HG02870 (cell line): ENCODE results near the gene RASGEF1C.
"Not testable (repeated sequence)": the region's sequence is repeated elsewhere in the genome, so short reads cannot be mapped to it uniquely, and the experiment has no call there.

Experiments used
- ATAC-seq: cut with Tn5 transposase; IDR thresholded peaks from one replicate; pipeline ENCODE4 v1.9.1; 2021; ENCODE audit warnings: mild to moderate bottlenecking, moderate library complexity; ENCODE audit not compliant: unreplicated experiment

The RASGEF1C gene

DNA sequence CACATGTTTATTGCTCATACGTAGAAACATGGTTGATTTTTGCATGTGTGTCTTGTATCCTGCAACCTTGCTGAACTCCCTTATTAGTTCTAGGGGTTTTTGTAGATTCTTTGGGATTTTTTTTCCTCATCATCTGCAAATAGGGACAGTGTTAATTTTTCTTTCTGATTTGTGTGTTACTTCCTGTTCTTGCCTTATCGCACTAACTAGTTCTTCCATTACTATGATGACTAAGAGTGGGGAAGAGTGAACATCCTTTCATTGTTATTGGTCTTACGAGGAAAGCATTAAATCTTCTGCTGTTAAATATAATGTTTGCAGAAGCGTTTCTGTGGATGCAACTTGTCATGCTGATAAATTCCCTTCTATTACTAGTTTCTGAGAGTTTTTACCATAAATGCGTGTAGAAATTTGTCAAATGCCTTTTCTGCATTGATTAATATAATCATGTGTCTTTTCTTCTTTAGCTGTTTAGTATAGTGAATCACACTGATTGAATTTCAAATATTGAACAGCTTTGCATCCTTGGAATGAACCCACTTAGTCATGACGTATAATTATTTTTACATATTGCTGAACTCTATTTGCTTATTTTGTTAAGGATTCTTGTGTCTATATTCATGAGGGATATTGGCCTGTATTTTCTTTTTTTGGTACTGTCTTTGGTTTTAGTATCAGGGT, 105.4 kb downstream of the RASGEF1C start:
- ATAC-seq: no peak

DNA sequence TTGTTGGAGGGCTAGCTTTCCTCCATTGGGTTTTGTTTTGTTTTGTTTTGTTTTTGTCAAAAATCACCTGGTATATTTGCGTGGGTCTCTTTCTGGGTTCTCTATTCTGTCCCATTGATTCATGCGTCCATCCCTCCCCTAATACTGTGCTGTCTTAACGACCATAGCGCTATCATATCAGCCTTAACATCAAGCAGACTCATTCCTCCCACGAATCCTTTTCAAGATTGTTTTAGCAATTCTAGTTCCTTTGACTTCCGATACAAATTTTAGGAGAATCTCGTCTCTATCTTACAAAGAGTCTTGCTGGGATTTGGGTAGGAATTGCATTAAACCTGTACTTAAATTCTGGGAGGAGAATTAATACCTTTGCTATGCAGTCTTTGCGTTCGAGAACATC, 106.4 kb downstream of the RASGEF1C start:
- no peak for ATAC-seq

DNA sequence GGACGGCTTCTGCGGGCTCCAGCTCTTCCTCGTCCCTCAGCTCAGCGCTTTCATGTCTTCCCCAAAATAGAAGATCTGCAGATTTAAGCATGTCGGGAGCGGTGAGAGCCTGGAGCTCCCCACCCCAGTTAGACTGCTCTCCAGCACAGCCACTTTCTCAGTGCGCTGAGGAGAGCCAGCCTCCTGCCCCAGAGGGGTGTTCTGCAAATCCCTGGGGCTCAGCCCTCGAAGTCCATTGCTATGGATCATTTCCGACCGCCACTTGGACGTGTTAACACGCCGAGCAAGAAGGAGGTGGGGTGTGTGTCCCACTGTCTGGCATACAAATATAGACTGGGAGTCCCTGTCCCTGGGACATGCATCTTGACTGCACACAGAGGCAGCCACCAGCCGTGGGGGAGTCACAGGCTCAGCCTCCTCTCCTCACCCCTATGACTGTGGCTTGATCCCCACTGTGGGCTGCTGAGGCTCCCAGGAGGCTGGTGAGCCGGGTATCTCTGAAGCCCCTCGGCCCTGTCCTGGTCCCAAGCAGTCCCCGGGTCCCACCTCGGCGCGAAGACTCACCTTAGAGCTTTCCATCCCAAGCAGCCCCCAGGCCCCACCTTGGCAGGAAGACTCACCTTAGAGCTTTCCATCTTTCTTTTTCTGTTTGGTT, 107.4 kb downstream of the RASGEF1C start:
- no peak for ATAC-seq

DNA sequence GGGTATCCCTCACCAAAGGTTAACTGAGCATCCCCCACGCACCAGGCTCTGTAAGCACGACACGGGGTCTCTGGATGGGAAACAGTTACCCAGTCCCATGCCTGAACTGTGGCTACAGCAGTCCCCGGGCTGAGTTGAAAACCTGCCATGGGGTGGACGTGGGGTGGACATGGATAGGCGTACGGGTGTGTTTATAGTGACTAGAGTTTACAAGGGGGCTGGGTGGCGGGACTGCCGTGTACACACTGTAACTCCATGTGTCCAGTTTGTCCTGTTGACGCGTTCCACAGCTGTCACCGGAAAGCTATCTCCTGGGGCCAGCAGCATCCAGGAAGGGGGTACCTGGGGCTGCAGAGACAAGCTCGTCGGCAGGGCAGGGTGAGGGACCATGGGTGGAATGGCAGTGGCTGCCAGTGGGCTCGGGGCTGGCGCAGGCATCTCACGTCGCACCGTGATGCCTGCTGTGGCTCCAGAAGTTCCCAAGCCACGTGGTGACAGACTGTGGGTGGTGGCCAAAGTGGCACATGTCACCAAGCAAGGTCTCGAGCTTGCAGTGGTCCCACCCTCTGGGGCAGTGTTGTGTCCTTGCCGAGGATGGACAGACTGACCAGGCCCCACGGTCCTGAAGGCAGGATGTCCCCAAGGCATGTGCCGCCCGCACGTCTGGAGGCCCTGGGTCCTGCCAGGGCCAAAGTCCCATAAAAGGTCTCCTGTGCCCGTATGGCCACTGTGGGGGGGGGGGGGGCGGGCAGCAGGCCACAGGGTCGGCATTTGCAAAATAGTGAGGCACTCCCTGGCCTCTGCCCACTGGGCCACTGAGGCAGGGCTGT, 108.2 kb downstream of the RASGEF1C start:
- no peak for ATAC-seq

DNA sequence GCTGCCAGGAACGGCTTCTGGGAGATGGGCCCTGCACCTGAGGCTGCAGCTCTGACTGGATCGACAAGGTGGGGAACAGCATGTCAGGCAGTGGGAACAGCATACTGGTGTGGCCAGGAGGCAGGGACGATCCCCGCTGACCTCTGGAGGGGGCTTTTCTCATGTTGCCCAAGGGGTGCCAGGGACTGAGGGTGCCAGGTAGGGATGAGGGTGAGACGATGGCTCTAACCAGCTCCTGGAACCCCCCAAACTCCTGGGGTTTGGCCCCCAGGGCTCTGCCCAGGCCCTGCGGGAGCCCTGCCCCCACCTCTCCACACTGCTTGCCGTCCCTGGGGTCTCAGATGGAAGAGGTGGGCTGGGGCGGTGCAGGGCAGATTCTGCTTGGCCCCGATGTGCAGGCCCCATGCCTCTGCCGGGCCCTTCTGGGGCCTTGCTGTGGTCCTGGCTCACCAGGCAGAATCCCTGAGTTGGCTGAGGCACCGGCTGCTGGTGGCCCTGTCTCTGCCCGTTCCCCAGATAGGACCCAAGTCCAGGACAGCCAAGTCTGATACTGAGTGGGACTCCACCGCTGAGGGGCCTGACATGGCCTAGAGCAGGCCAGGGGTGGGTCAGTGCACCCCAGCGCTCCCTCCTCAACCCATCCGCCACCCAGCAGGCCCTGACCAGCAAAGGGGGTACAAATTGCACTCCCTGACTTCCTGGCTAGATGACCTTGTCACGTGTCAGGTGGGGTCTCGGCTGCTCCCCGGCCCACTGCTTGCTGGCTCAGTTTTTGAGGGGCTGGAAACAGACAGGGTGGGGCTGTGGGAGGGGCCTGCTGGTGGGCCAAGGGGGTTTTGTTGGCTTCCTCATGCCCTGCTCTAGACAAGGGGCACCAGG, 109.0 kb downstream of the RASGEF1C start:
- ATAC-seq: no peak

DNA sequence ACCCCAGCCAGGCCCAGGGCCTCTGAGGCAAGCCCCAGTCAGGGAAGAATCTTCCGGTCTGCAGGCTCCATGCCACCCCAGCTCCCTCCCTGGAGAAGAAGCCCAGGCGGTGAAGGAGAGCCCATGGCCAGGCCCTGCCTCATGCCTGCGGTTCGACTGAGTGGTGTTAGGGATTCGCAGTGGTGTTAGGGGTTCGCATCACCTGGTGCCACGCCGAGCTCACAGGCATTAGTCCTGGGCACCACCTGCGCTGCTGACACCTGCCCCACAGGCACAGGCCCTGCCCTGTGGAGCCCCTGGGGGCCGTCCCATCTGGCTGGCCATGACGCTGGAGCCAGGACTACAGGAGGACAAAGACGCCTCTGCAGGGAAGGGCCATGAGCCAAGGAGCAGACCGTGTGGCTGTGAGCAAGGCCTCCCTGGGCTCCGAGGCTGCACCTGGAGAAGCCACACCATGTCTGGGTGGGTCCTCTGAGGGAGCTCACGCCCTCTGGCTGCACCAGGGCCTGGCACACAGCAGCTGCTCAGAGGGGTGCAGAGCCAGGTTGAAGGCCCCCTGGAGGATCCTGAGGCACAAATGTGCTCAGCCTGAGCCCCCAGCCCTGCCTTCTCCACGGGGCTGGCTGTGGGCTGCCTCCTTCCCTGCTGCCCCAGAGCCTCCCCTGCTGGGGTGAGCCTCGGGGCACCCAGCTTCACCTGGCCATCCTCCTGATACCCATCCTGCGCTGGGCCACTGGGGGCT, 109.8 kb downstream of the RASGEF1C start:
- ATAC-seq: no peak

DNA sequence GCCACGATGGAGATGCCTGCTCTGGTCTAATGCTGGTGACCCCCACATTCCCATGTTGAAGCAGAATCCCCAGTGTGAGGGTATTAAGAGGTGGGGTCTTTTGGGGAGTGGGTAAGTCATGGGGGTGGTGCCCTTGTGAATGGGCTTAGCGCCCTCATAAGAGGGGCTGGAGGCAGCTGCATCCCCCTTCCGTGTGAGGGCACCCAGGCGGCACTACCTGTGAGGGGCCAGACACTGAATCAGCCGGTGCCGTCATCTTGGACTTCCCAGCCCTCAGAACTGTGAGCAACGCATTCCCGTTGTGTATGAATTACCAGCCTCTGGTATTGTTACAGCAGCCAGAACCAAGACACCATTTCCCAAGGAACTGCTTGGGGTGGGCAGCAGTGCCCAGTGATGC, 110.5 kb downstream of the RASGEF1C start:
- ATAC-seq: no peak

DNA sequence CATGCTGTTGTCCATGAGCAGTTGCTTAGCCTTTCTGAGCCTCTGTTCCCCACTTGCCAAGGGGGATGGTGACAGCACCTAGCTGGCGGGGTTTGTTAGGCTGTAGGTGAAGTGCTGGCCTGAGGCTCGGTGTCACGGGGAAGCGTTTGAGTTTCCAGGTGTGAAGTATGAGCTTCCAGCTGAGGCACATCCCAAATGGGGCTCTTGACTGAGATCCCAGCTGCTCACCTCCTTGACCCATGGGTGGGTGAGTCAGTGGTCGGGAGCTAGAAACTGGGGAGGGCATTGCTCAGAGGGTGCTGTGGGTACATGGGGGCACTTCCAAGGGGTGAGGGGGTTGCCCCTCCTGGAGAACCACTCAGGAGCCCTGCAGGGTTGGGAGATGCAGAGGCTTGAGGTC, 111.1 kb downstream of the RASGEF1C start:
- no peak for ATAC-seq

DNA sequence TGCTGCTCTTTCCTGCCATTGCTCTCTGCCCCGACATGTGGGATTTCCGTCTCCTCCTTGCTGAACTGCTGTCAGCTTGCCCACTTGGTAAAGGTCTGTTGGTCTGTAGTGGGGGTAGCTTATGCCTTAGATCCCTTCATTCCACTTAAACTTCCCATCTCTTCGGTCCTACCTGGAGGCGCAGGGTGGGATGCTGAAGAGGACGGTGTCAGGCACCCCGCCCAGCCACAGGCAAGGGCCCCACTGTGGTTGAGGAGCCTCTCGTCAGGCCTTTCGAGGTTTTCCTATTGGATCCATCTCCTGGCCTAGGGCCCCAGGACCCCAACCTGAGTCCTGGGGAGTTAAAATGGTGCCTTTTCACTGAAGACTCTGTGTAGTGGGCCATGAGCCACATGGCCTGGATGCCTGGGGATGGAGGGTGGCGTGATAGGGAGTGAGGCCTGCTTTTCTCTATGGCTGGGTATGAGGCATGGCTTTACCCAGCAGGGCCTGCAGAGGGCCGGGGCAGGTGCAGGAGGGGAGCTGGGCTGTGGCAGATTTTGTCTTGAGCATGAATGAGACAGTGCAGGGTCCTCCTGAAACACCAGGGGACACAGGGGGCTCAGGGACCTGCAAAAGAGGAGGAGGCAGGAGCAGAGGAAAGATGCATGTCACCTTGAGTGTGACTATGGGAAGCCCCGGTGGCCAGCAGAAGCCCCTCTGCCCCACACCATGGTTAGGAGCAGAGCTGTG, 111.7 kb downstream of the RASGEF1C start:
- ATAC-seq: no peak

DNA sequence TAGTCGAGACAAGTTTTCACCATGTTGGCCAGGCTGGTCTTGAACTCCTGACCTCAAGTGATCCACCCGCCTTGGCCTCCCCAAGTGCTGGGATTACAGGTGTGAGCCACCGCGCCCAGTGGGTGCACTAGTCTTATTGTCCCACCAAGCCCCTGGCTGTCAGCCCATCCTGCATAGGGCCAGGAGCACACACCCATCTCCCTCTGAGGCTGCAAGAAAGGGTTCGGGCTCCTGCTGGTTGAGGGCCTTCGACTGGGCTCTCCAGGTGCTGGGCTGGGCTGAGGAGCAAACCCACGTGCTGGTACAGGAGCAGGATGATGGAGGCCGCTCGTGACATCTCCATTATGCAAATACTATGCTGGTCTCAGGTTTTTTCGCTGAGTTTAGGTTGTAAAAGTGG, 112.4 kb downstream of the RASGEF1C start:
- no peak for ATAC-seq

DNA sequence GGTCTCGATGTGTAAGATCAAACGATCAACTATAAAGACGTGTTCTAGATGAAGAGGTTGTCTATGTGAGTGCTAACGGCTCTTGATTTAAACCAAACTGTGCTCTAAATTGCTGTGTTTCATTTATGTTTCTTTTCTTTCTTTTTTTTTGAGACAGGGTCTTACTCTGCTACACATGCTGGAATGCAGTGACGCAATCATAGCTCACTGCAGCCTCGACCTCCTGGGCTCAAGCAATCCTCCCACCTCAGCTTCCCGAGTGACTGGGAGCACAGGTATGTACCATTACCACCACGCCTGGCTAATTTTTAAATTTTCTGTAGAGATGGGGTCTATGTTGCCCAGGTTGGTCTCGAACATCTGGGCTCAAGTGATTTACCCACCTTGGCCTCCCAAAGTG, 113.5 kb downstream of the RASGEF1C start:
- ATAC-seq: no peak

DNA sequence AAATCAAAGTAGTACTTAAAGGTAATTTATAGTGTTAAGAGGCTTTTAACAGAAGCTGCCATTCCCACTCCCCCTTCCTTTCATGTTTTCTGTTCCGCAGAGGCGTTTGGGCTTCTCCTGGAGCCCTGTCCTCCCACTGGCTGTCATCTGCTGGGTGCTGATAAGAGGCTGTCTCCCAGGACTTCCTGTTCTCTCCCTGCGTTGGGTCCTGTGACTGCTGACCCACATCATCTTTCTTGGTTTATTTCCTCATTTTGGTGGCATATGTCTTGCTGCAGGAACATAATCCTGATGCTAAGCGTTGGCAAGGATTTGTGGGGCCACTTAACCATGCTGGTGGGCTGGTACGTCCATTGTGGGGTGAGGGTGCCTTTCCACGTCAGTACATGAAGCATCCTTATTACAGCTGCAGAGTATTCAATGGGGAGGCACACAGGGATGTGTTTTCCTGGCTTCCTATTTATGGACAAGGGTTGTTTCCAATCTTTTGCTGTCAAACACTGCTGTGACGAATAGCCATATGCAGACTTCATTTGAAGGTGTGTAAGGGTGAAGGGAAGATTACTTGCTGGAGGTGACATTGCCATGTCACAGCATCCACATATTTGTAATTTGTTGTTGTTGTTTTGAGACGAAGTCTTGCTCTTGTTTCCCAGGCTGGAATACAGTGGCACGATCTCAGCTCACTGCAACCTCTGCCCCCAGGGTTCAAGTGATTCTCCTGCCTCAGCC, 115.2 kb downstream of the RASGEF1C start:
- ATAC-seq: no peak

DNA sequence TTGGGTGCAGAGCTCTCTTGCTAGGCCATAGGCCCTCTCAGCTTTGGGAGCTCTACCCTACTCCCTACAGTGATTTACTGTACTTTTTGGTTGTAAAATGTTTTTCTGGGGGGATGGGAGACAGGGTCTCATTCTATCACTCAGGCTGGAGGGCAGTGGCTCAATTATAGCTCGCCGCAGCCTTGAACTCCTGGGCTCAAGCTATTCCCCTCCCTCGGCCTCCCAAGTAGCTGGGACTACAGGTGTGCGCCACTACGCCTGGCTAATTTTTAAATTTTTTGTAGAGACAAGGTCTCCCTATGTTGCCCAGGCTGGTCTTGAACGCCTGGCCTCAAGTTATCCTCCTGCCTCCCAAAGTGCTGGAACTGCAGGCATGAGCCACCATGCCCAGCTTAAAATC, 115.8 kb downstream of the RASGEF1C start:
- no peak for ATAC-seq

DNA sequence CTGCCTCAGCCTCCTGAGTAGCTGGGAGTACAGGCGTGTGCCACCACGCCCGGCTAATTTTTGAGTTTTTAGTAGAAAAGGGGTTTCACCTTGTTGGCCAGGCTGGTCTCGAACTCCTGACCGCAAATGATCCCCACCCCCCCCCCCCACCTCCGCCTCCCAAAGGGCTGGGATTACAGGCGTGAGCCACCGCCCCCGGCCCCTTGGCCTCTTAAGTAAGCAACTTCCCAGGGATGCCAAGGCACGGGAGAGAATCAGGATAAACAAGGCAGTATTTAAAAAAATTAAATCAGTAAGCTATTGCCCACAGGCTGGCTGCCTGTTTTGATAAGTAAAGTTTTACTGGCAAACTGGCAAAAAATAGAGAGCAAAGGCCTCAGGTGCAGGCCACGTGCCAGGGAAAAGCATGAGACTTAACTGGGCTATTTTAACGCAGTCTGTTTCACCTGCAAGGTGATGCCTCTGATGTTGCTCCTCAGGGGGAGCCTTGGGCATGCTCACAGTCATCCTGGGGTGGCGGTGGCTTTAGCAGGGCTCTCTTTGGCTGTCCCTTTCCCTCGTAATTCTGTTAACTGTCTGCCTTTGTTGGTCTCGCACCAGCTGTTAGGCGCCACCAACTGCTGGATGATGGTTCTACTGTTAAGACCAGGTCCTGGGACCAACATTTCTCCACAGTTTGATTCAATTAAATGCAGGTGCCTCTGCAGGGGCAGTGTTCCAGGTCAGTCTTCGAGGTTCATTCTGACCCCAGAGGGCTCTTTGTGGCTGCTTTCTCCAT, 118.1 kb downstream of the RASGEF1C start:
- no peak for ATAC-seq

DNA sequence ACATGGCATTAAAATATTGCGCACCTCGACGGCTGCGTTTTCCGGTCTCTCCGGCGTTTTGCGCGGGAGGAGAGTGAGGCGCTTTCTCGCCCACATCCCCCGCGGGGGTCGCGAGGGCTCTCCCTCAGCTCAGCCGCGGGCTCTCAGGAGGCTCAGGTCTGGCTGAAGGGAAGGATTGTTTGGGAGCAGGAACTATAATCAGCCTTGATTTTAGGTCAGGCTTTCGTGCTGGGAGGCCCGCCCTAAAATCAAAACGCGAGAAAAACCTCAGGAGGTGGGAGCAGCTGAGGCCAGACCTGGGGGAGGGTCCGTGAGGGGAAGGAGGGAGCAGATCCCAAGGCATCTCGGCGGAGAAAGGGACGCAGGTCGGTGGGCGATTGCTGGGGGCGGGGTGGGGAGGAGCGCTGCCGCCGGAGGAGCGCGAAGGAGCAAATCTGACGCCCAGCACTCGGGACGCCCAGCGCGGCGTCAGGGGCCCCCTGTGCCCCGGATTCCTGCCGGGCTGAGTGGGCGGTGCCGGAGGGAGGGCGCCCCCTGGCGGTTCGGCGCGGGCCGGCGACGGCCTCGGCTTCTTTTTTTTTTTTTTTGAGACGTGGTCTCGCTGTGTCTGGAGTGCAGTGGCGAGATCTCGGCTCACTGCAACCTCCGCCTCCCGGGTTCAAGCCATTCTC, 118.8 kb downstream of the RASGEF1C start:
- ATAC-seq: no peak

DNA sequence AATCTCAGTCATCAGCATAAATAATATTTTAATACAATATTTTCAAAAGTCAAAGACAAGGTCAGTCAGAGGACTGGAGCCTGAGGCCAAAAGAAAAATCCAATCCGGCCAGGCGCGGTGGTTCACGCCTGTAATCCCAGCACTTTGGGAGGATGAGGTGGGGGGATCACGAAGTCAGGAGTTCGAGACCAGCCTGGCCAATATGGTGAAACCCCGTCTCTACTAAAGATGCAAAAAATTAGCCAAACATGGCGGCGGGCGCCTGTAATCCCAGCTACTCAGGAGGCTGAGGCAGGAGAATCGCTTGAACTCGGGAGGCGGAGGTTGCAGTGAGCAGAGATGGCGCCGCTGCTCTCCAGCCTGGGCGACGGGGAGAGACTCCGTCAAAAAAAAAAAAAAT, 119.4 kb downstream of the RASGEF1C start:
- not testable (repeated sequence) for ATAC-seq

DNA sequence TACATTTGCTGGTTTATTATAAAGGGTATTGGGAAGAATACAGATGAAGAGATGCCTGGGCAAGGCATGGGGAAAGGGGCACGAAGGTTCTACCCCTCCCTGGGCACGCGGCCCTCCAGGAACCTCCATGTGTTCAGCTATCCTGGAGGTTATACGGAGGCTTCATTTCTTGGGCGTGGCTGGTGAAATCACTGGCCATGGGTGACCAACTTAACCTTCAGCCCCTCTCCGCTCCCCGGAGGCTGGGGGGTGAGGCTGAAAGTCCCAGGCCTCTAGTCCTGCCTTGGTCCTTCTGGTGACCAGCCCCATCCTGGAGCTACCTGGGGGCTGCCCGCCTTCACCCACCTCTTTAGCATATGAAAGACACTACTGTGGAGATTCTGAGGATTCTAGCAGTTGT, 120.5 kb downstream of the RASGEF1C start:
- no peak for ATAC-seq
